ENCODE results near the gene COL5A1.

- no peak for TF ChIP-seq SIN3A (IDR thresholded peaks at IDR 0.05; ENCODE audit: borderline replicate concordance, insufficient read depth, low read length)
- TF ChIP-seq TAF1 (IDR thresholded peaks at IDR 0.05; ENCODE audit: borderline replicate concordance, insufficient read depth, low read length) = no peak
- TF ChIP-seq POLR2AphosphoS5 (IDR thresholded peaks at IDR 0.05; ENCODE audit: low read depth, low read length) = no peak
These were observed 244.9 kb downstream of the COL5A1 start for GRCh38 chr9:134886413-134886913.

Measured in PFSK-1 (cell line).